HepG2 (cell line): ENCODE results near the gene STRIP1. TPM values are rescaled to one million over a fixed set of nuclear protein-coding genes. Genes with fewer than 3 reads are reported as not detected.

Experiments used
- BRF2 ChIP-seq: sonication (generic); formaldehyde crosslinking; IDR thresholded peaks from 2 replicates; pipeline ENCODE4 v1.8.1; 2022; ENCODE audit warnings: mild to moderate bottlenecking, missing genetic modification reagents
- CHD4 ChIP-seq: fragments of 200-600 bp; sonication (generic); IDR thresholded peaks from 2 replicates; pipeline ENCODE4 v1.7.0; 2017; ENCODE audit warnings: mild to moderate bottlenecking, low read length, borderline replicate concordance
- FOSL2 ChIP-seq: sonication (generic); formaldehyde crosslinking; IDR thresholded peaks from 2 replicates; pipeline ENCODE4 v1.4.0; 2020; ENCODE audit warnings: missing genetic modification reagents
- FOXP1 ChIP-seq, 2 experiments: fragments of 450-650 bp in 1 of 2; IDR thresholded peaks; 2 replicates each; pipeline ENCODE4 v1.6.1; 2017 to 2018; ENCODE audit warnings: antibody characterized with exemption in 1 of 2
- GATAD2A ChIP-seq: IDR thresholded peaks from 2 replicates; pipeline ENCODE4 v1.6.1; 2016
- HES4 ChIP-seq: sonication (generic); formaldehyde crosslinking; IDR thresholded peaks from 2 replicates; pipeline ENCODE4 v1.9.0; 2021; ENCODE audit warnings: mild to moderate bottlenecking, missing genetic modification reagents, borderline replicate concordance
- HIC2 ChIP-seq: sonication (generic); formaldehyde crosslinking; IDR thresholded peaks from 2 replicates; pipeline ENCODE4 v1.9.0; 2022; ENCODE audit warnings: low read depth, missing genetic modification reagents
- HNRNPL ChIP-seq: fragments of 200-400 bp; formaldehyde crosslinking; IDR thresholded peaks from 2 replicates; pipeline ENCODE4 v1.6.1; 2017; ENCODE audit warnings: mild to moderate bottlenecking, low read depth, low read length
- LCORL ChIP-seq, 2 experiments: fragments of 450-650 bp in 1 of 2; sonication (generic) in 1 of 2; formaldehyde crosslinking in 1 of 2; IDR thresholded peaks; 2 replicates each; pipeline versions ENCODE4 v1.5.0 to v1.6.1; 2017 to 2020; ENCODE audit warnings: antibody characterized with exemption in 1 of 2, missing genetic modification reagents in 1 of 2
- MYC ChIP-seq: sonication (generic); formaldehyde crosslinking; IDR thresholded peaks from 2 replicates; pipeline ENCODE4 v1.9.0; 2021; ENCODE audit warnings: missing genetic modification reagents, borderline replicate concordance
- NR2F1 ChIP-seq, 2 experiments: fragments of 450-650 bp in 1 of 2; formaldehyde crosslinking in 1 of 2; IDR thresholded peaks; 2 replicates each; pipeline versions ENCODE4 v1.5.0 to v1.6.1; 2016 to 2020; ENCODE audit warnings: mild to moderate bottlenecking in 1 of 2, missing compliant biosample characterization in 1 of 2, missing genetic modification reagents in 1 of 2, moderate library complexity in 1 of 2
- NR2F6 ChIP-seq, 2 experiments: IDR thresholded peaks; 2 replicates each; pipeline ENCODE4 v1.6.1; 2016; ENCODE audit warnings: antibody characterized with exemption in 1 of 2, mild to moderate bottlenecking in 1 of 2
- SALL1 ChIP-seq: sonication (generic); formaldehyde crosslinking; IDR thresholded peaks from 2 replicates; pipeline ENCODE4 v1.8.0; 2022; ENCODE audit warnings: mild to moderate bottlenecking, missing genetic modification reagents
- SP1 ChIP-seq, 2 experiments: fragments of 450-650 bp in 1 of 2; sonication (generic) in 1 of 2; formaldehyde crosslinking in 1 of 2; IDR thresholded peaks; 2 replicates each; pipeline versions ENCODE4 v1.4.0 to v1.6.1; 2016 to 2020; ENCODE audit warnings: missing genetic modification reagents in 1 of 2
- TFDP2 ChIP-seq: sonication (generic); formaldehyde crosslinking; IDR thresholded peaks from 2 replicates; pipeline ENCODE4 v1.4.0; 2020; ENCODE audit warnings: missing genetic modification reagents
- THAP11 ChIP-seq: IDR thresholded peaks from 2 replicates; pipeline ENCODE4 v1.6.1; 2016; ENCODE audit warnings: missing biosample characterization, missing genetic modification reagents
- ZBTB20 ChIP-seq: sonication (generic); formaldehyde crosslinking; IDR thresholded peaks from 2 replicates; pipeline ENCODE4 v1.8.1; 2023; ENCODE audit warnings: missing genetic modification reagents, low read depth, mild to moderate bottlenecking, borderline replicate concordance
- ZFYVE20 ChIP-seq: sonication (generic); formaldehyde crosslinking; IDR thresholded peaks from 2 replicates; pipeline ENCODE4 v1.8.0; 2023; ENCODE audit warnings: low read depth, mild to moderate bottlenecking, moderate library complexity, missing genetic modification reagents, borderline replicate concordance
- ZNF574 ChIP-seq: sonication (generic); formaldehyde crosslinking; IDR thresholded peaks from 2 replicates; pipeline ENCODE4 v1.4.0; 2020; ENCODE audit warnings: missing genetic modification reagents
- ZNF644 ChIP-seq: IDR thresholded peaks from 2 replicates; pipeline ENCODE4 v1.6.1; 2016; ENCODE audit warnings: low read depth
- polyA plus RNA-seq, 8 experiments: library from polyadenylated mRNA; depleted of rRNA in 3 of 8; stranded (reverse) in 7 of 8; unstranded in 1 of 8; fragments of >200 nt; fragmentation: Illumina TruSeq in 4 of 8; extraction: Trizol in 4 of 8; gene quantifications; 2 replicates each; pipeline versions ENCODE4 v1.2.1 to v1.2.3, GENCODE V29; 2011 to 2016; ENCODE audit warnings: low read depth in 4 of 8, missing spikeins in 1 of 8, mixed read lengths in 1 of 8; ENCODE audit not compliant: insufficient read depth in 1 of 8
- total RNA-seq, 5 experiments: library from RNA; depleted of rRNA; stranded (reverse); fragments of >200 nt; fragmentation: Illumina TruSeq; extraction: Trizol; gene quantifications; 2 replicates each; pipeline ENCODE4 v1.2.3, GENCODE V29; 2016; ENCODE audit warnings: low read depth in 1 of 5

STRIP1 gene
- total and polyA plus RNA-seq, 2 of the 13 experiments (the other 11 are each of a cell fraction or from before 2014, with no cell fraction given): 20.9 to 27.9 TPM

GRCh38 chr1:110060034-110060661, 25.7 kb downstream of the STRIP1 start (continued):
- peak; percentile 75 for TF ChIP-seq NR2F6 (IDR thresholded peaks at IDR 0.05)
- TF ChIP-seq NR2F6 (CRISPR knock-in tag; IDR thresholded peaks at IDR 0.05): peak; percentile 86
- peak; percentile 62; the same call in 1 of the 2 replicates for TF ChIP-seq ZNF644 (CRISPR knock-in tag)
- peak; percentile 40; the same call in 1 of the 2 replicates for TF ChIP-seq SALL1 (CRISPR knock-in tag)
- peak; percentile 77 to 83 for TF ChIP-seq NR2F1 (CRISPR knock-in tag; IDR thresholded peaks at IDR 0.05)
- peak; percentile 41; the same call in 1 of the 2 replicates for TF ChIP-seq ZNF574 (CRISPR knock-in tag)
- no peak for TF ChIP-seq ZFYVE20 (CRISPR knock-in tag)
- TF ChIP-seq THAP11: 0 out of 2 replicates have a peak, but pooled peaks have one; percentile 15
- TF ChIP-seq MYC (CRISPR knock-in tag): peak; percentile 68
- TF ChIP-seq HIC2 (CRISPR knock-in tag): no peak
- peak; percentile 36; the same call in 1 of the 2 replicates for TF ChIP-seq TFDP2 (CRISPR knock-in tag)
- 0 out of 2 replicates have a peak, but pooled peaks have one; percentile 52 for TF ChIP-seq CHD4
- TF ChIP-seq LCORL (IDR thresholded peaks at IDR 0.05): no peak
- TF ChIP-seq LCORL (CRISPR knock-in tag; IDR thresholded peaks at IDR 0.05): no peak
- no peak for TF ChIP-seq HNRNPL
- no peak for TF ChIP-seq FOXP1 (IDR thresholded peaks at IDR 0.05)
- no peak for TF ChIP-seq FOXP1 (CRISPR knock-in tag; IDR thresholded peaks at IDR 0.05)
- no peak for TF ChIP-seq HES4 (CRISPR knock-in tag)
- peak; percentile 45; the same call in 1 of the 2 replicates for TF ChIP-seq GATAD2A (CRISPR knock-in tag)
- no peak for TF ChIP-seq BRF2 (CRISPR knock-in tag)
- peak; percentile 28; the same call in 1 of the 2 replicates for TF ChIP-seq FOSL2
- TF ChIP-seq SP1 (IDR thresholded peaks at IDR 0.05): no peak
- TF ChIP-seq SP1 (CRISPR knock-in tag; IDR thresholded peaks at IDR 0.05): no peak
- TF ChIP-seq ZBTB20 (CRISPR knock-in tag): no peak
